Activated T-cell treated with anti-CD3 and anti-CD28 coated beads, Interleukin-2, amount 50 U/mL, for 4 hours (primary cell): ENCODE measurements around the gene GH1. TPM values are rescaled to one million over a fixed set of nuclear protein-coding genes. Genes with fewer than 3 reads are reported as not detected.
"Not testable (repeated sequence)": the region's sequence is repeated elsewhere in the genome, so short reads cannot be mapped to it uniquely, and the experiment has no call there.

ENCODE experiments used
- ATAC-seq, 2 donors: fragments of 200-7000 bp; cut with Tn5 transposase; one replicate each; pipeline ENCODE4 v1.10.0; 2021
- DNase-seq: peaks from one replicate; pipeline ENCODE4 v3.0.0-alpha.2; 2020
- H3K27me3 Mint-ChIP-seq: one replicate; pipeline ENCODE4 v1.8.0; 2021; ENCODE audit warnings: low read depth, mixed read lengths
- H3K36me3 Mint-ChIP-seq: one replicate; pipeline ENCODE4 v1.8.0; 2022; ENCODE audit warnings: mixed read lengths; ENCODE audit not compliant: insufficient read depth
- H3K4me1 Mint-ChIP-seq: one replicate; pipeline ENCODE4 v1.8.0; 2021; ENCODE audit warnings: low read depth, mixed read lengths
- H3K4me3 Mint-ChIP-seq: one replicate; pipeline ENCODE4 v1.8.0; 2021; ENCODE audit warnings: mild to moderate bottlenecking, moderate library complexity, mixed read lengths
- H3K9me3 Mint-ChIP-seq: one replicate; pipeline ENCODE4 v1.8.0; 2021; ENCODE audit warnings: mixed read lengths
- total RNA-seq, 3 donors: library from RNA; stranded (reverse); gene quantifications; one replicate each; pipeline ENCODE4 v1.2.1, GENCODE V29; 2021

Gene GH1
- total RNA-seq, 3 donors from 2014 or later = not detected

DNA sequence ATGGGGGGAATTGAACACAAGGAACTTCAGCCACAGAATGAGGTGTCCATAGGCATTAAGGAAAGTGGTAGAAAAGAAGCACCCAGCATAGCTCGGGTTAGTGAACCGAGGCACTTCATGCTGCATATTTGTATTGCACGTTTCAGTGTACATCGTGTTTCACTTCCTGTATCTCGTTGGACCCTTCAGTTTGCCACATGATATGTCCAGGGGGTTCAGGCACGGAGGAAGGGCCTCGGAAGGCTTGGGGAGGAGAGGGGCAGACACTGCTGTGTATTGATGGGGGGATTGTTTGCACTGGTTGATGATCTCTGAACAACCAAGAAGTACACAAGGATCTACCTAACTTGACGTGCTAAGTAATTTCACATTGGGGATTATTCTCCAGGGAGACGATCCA lies 3.8 kb upstream of the GH1 start:
- H3K4me3 Mint-ChIP-seq, H3K36me3 Mint-ChIP-seq, ATAC-seq, H3K27me3 Mint-ChIP-seq, DNase-seq, H3K9me3 Mint-ChIP-seq, H3K4me1 Mint-ChIP-seq: not testable (repeated sequence)

DNA sequence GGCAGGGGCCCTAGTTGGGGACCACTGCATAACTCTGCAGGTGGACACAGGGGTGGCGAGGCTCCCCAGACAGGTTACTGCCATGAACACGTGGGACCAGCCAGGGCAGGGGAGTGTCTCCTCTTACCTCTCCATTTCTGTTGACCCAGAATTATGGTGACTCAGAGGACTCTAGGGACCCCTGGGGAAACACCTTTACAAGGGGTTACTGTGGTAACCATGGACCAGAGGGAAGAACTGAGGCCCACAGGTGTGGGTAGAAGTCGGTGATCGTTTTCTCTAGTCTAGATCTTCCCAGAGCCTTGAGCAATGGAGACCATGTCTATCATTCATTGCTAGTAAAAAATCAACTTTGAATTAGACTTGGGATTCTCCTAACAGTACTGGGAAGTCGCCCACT lies 2.1 kb upstream of the GH1 start:
- H3K4me1 Mint-ChIP-seq, ATAC-seq: not testable (repeated sequence)

DNA sequence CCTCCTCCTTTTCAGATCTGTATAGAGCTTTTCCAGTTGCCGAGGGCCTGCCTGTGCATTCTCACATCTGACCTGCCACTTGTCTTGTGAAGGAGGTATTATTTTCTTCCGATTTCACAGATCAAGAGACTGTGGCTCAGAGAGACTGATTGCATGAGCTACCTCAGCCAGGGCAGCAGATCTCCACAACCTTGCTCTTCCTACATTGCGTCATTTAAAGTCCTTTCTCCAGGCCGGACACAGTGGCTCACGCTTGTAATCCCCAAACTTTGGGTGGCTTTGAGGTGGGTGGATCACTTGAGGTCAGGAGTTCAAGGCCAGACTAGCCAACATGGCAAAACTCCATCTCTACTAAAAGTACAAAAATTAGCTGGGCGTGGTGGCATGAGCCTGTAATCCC lies 1.4 kb upstream of the GH1 start:
- H3K36me3 Mint-ChIP-seq, DNase-seq, H3K4me3 Mint-ChIP-seq, H3K27me3 Mint-ChIP-seq, ATAC-seq, H3K9me3 Mint-ChIP-seq, H3K4me1 Mint-ChIP-seq: not testable (repeated sequence)

More for the DNA sequence above, 2.1 kb upstream of the GH1 start:
- not testable (repeated sequence) for DNase-seq, H3K27me3 Mint-ChIP-seq, H3K9me3 Mint-ChIP-seq, H3K4me3 Mint-ChIP-seq, H3K36me3 Mint-ChIP-seq

- Mint-ChIP-seq H3K36me3 (no peaks in the 10 kb centered on the region), H3K27me3 (no peaks in the 10 kb centered on the region), H3K4me1 (peaks cover 10% of the 10 kb centered on the region), H3K9me3 (no peaks in the 10 kb centered on the region), H3K4me3 (no peak overlapping the region)
- DNase-seq (peak; percentile 70), ATAC-seq (peak; percentile 93 to 95)
Observed at GRCh38 chr17:63919311-63919723, 678 bp upstream of the GH1 start.

DNA sequence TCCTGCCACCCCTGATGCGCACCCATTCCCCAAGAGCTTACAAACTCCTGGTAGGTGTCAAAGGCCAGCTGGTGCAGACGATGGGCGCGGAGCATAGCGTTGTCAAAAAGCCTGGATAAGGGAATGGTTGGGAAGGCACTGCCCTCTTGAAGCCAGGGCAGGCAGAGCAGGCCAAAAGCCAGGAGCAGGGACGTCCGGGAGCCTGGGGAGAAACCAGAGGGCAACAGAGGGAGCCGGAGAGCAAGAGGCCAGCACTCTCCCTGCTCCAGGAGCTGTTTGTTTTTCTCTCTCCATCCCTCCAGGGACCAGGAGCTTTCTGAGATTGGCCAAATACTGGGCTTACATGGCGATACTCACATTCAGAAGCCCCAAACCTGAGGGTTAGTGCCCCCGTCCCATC lies 334 bp downstream of the GH1 start:
- Mint-ChIP-seq H3K4me3 (no peak overlapping the region), H3K36me3 (no peaks in the 10 kb centered on the region), H3K4me1 (peaks cover 10% of the 10 kb centered on the region), H3K27me3 (no peaks in the 10 kb centered on the region), H3K9me3 (no peaks in the 10 kb centered on the region)
- no peak for ATAC-seq
- no peak for DNase-seq

DNA sequence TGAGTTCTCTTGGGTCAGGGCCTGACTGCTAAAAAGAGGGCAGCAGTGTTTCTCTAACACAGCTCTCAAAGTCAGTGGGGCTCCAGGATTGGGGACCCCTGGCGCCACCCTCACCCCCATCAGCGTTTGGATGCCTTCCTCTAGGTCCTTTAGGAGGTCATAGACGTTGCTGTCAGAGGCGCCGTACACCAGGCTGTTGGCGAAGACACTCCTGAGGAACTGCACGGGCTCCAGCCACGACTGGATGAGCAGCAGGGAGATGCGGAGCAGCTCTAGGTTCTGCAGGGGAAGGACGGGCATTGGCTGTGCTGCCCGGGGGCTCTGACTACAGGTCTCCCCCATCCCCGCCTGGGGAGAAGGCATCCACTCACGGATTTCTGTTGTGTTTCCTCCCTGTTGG lies 993 bp downstream of the GH1 start:
- no peaks in the 10 kb centered on the region for H3K27me3 Mint-ChIP-seq
- no peaks in the 10 kb centered on the region for H3K36me3 Mint-ChIP-seq
- H3K4me1 Mint-ChIP-seq = peaks cover 10% of the 10 kb centered on the region
- DNase-seq (no peak), ATAC-seq (no peak)
- H3K4me3 Mint-ChIP-seq = no peak overlapping the region
- H3K9me3 Mint-ChIP-seq = no peaks in the 10 kb centered on the region

DNA sequence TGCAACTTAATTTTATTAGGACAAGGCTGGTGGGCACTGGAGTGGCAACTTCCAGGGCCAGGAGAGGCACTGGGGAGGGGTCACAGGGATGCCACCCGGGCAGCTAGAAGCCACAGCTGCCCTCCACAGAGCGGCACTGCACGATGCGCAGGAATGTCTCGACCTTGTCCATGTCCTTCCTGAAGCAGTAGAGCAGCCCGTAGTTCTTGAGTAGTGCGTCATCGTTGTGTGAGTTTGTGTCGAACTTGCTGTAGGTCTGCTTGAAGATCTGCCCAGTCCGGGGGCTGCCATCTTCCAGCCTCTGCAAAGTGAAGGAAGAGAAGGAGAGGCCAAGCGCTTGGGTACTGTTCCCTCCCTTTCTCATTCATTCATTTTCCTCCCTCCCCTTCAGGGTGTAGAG lies 1.4 kb downstream of the GH1 start:
- H3K4me3 Mint-ChIP-seq, H3K4me1 Mint-ChIP-seq, H3K9me3 Mint-ChIP-seq, DNase-seq, ATAC-seq, H3K27me3 Mint-ChIP-seq, H3K36me3 Mint-ChIP-seq: not testable (repeated sequence)

- Mint-ChIP-seq H3K9me3 (no peaks in the 10 kb centered on the region), H3K36me3 (no peaks in the 10 kb centered on the region), H3K4me3 (no peak overlapping the region), H3K27me3 (no peaks in the 10 kb centered on the region), H3K4me1 (peaks cover 10% of the 10 kb centered on the region)
- ATAC-seq = no peak
- DNase-seq = no peak
Observed at GRCh38 chr17:63916566-63917185, 2.0 kb downstream of the GH1 start.

DNA sequence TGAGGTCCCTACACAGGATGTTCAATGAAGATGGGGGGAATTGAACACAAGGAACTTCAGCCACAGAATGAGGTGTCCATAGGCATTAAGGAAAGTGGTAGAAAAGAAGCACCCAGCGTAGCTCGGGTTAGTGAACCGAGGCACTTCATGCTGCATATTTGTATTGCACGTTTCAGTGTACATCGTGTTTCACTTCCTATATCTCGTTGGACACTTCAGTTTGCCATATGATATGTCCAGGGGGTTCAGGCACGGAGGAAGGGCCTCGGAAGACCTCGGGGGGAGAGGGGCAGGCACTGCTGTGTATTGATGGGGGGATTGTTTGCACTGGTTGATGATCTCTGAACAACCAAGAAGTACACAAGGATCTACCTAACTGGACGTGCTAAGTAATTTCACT lies 2.9 kb downstream of the GH1 start:
- not testable (repeated sequence) for ATAC-seq, H3K27me3 Mint-ChIP-seq, H3K4me1 Mint-ChIP-seq, H3K36me3 Mint-ChIP-seq, DNase-seq, H3K9me3 Mint-ChIP-seq, H3K4me3 Mint-ChIP-seq

GRCh38 chr17:63914471-63914870 lies 4.2 kb downstream of the GH1 start:
- no peaks in the 10 kb centered on the region for H3K36me3 Mint-ChIP-seq
- DNase-seq (no peak), ATAC-seq (no peak)
- no peaks in the 10 kb centered on the region for H3K9me3 Mint-ChIP-seq
- H3K27me3 Mint-ChIP-seq = no peaks in the 10 kb centered on the region
- no peak overlapping the region for H3K4me3 Mint-ChIP-seq
- H3K4me1 Mint-ChIP-seq = peaks cover 7% of the 10 kb centered on the region

- DNase-seq (peak; percentile 63), ATAC-seq (peak; percentile 78)
- H3K4me3 Mint-ChIP-seq = no peak overlapping the region
- no peaks in the 10 kb centered on the region for H3K36me3 Mint-ChIP-seq
- no peaks in the 10 kb centered on the region for H3K27me3 Mint-ChIP-seq
- H3K4me1 Mint-ChIP-seq = peaks cover 2% of the 10 kb centered on the region
- no peaks in the 10 kb centered on the region for H3K9me3 Mint-ChIP-seq
Observed at GRCh38 chr17:63911657-63912100, 7.0 kb downstream of the GH1 start.

DNA sequence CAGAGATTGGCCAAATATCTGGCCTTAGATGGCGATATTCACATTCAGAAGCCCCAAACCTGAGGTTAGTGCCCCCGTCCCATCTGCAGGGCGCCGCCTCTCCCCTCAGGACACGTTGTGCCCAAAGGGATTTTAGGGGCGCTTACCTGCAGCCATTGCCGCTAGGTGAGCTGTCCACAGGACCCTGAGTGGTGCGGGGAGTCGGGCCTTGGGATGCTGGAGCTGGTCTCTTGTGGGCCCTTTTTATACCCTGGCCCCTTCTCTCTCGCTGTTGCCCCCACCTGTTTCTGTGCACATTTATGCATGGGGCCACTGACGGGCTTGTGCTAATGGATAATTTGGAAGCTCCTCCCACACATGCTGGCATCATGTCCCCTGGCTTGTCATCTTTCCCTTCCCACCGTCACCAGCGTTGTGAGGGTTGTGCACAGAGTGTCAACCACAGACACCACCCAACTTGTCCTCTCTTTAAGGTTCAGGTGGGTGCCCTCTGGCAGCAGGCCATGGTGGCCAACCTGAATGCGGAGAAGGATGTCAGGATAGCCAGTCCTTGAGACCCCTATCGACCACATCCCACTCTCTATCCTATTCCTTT lies 7.5 kb downstream of the GH1 start, which contains the start of gene CSHL1:
Gene CSHL1, minus strand, starts transcription at position 218 of the 595 bp plus-strand sequence. Its CDS starts 62 bp downstream, at position 156.
- no peaks in the 10 kb centered on the region for H3K27me3 Mint-ChIP-seq
- no peaks in the 10 kb centered on the region for H3K36me3 Mint-ChIP-seq
- ATAC-seq = no peak
- H3K4me1 Mint-ChIP-seq = peaks cover 2% of the 10 kb centered on the region
- no peak within 1 kb of the TSS for H3K4me3 Mint-ChIP-seq
- no peak for DNase-seq
- no peaks in the 10 kb centered on the region for H3K9me3 Mint-ChIP-seq

GRCh38 chr17:63910096-63910495 lies 8.5 kb downstream of the GH1 start:
- H3K36me3 Mint-ChIP-seq = no peaks in the 10 kb centered on the region
- no peaks in the 10 kb centered on the region for H3K9me3 Mint-ChIP-seq
- no peak for DNase-seq
- no peak for ATAC-seq
- H3K27me3 Mint-ChIP-seq = no peaks in the 10 kb centered on the region
- H3K4me1 Mint-ChIP-seq = peaks cover 2% of the 10 kb centered on the region
- no peak overlapping the region for H3K4me3 Mint-ChIP-seq

- DNase-seq, H3K4me1 Mint-ChIP-seq, H3K36me3 Mint-ChIP-seq, H3K4me3 Mint-ChIP-seq, H3K27me3 Mint-ChIP-seq, ATAC-seq, H3K9me3 Mint-ChIP-seq: not testable (repeated sequence)
Observed at GRCh38 chr17:63909586-63909985, 9.1 kb downstream of the GH1 start.

DNA sequence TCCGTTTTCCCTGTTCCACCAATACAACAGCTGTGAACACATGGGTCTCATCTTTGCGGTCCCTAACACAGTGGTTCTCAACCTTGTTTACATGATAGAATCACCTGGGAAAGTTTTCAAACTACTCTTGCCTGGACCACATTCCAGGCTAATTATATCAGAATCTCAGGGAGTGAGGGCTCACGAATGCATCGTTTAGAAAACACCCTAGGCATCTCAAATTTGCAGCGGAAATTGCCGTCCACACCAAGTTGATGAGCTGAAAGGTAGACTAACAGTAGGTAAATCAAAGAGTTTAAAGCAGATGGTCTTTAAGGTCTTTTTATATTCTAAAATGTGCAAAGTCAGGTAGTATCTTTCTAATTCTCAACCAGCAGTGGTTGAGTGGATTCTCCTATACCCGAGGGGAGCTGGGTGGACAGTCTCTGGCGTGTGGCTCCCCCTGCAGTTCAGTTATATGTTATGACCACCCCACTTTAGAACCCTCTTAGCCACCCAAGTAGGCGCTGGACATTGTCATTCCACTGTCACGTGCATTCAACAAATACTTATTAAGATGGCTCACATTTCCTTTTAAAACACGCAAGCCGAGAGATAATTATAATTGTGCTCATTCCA lies 11.4 kb downstream of the GH1 start:
- not testable (repeated sequence) for H3K4me1 Mint-ChIP-seq, DNase-seq
- ATAC-seq = peak; percentile 61 to 69

More for the DNA sequence above, 11.4 kb downstream of the GH1 start:
- H3K4me3 Mint-ChIP-seq, H3K27me3 Mint-ChIP-seq, H3K9me3 Mint-ChIP-seq, H3K36me3 Mint-ChIP-seq: not testable (repeated sequence)
